Measurements from ENCODE around the gene ZNF316.

The ZNF316 gene

DNA sequence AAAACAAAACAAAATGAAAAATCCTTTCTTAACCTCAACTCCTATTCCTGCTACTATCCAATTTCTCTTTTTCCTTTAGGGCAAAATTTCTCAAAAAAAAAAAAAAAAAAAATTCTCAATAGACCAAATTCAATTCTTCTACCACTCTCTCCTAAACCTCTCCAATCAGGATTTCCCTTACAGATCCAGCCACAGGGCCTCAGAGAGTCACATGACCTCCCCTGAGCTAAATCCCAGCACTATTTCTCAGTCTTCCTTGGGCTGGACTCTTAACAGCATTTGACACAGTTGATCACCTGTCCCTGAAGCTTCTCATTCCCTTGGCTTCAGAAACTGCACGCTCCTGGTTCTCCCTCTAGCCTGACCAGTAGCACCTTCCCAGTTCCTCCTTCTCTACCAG lies 64.7 kb downstream of the ZNF316 start:
- no peak for DNase-seq
